GM08714 (cell line): ENCODE measurements around the gene CELSR1.

Source experiments
- H3K4me3 ChIP-seq: fragments of 200-500 bp; sonication (Bioruptor generic); 2 replicates; pipeline ENCODE4 v1.5.1; 2014; ENCODE audit warnings: mild to moderate bottlenecking, low read length, inconsistent platforms
- ZNF274 ChIP-seq: IDR thresholded peaks from 2 replicates; pipeline ENCODE4 v1.6.1; 2012; ENCODE audit warnings: mild to moderate bottlenecking, low read depth, low read length

The CELSR1 gene

DNA sequence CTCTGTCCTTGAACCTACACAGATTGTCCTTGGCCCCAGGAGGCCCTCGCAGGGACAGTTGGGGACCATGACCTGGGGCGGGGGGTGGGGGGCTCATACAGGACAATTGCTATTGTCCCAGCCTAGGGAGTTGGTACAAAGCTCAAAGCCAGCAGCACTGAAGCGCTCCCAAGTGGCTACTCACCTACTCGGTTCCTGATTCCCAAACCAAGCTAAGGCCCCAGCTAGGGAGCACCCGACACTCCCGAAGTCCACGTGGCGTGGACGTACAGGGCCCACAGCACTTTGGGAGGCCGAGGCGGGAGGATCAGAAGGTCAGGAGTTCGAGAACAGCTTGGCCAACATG, 80.6 kb downstream of the CELSR1 start:
- no peak overlapping the region for H3K4me3 ChIP-seq
- TF ChIP-seq ZNF274, result no peak

DNA sequence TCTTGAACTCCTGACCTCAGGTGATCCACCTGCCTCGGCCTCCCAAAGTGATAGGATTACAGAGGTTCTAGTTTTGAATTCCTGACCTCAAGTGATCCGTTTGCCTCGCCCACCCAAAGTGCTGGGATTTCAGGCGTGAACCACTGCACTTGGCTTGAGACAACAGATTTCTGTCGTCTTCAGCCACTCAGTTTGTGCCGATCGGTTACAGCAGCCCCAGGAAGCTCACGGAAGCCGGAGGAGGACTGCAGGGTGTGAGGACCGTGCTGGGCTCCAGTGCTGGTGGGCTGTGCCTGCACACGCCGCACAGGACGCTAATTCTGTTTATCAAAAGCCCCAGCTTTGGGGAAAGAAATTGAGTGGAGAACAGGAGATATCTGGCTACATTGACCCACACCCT, 82.0 kb downstream of the CELSR1 start:
- TF ChIP-seq ZNF274, result no peak

DNA sequence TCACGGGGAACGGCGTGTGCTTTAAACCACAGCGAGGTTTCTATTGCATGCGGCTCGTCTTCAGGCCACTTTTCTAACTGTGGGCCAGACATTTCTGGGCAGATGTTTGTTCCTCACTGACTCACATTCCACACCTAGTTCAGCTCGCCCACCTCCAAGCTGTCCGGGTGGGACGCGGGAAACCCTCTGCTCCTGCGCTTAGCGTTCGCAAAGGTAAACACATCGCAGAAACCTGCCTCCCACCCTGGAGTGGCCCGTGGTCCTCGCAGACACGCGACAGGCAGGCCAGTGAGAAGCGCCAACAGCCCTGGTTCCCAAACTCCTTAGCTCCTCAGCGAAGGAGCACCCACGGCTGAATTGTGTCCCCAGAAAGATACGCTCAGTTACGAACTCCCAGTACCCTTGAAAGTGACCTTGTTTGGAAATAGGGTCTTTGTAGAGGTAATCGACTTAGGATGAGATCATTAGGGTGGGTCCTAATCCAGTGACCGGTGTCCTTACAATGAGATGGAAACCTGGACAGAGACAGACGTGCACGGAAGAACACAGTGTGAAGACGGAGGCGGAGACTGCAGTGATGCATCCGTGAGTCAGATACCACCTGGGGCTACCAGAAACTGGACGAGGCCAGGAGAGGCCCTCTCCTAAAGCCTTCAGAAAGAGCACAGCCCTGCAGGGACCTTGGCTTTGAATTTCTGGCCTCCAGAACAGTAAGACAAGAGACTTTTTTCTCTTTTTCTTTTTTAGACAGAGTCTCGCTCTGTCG, 82.7 kb downstream of the CELSR1 start:
- H3K4me3 ChIP-seq, result no peak overlapping the region
- TF ChIP-seq ZNF274, result no peak

More for the DNA sequence above, 82.0 kb downstream of the CELSR1 start:
- no peak overlapping the region for H3K4me3 ChIP-seq

DNA sequence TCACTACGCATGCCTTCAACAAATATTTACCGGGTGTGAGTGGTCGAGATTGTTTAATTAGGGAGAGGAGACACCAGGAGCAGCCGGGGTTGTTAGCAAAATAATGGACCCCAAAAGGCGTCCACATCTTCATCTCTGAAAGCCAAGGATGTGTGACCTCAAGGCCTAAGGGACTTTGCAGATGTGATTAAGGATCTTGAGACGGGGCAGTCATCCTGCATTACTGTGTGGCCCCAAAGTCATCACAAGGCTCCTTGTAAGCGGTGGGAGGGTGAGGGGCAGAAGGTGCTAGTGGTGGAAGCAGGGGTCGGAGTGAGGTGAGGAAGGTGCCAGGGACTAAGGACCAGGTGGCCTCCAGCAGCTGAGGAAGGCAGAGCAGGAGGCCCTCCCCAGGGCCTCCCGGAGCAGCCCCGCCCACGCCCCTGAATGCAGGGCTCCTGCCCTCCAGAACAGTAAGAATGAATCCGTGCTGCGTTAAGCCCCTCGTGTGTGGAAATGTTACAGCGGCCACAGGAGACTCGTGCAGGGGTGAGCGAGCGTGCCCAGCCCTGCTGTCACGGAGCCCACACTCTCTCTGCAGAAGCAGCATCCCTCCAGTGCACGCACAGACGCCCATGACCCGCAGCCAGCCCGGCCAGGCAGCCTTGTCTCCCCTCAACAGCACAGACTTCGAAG, 83.5 kb downstream of the CELSR1 start:
- H3K4me3 ChIP-seq, result no peak overlapping the region
- no peak for TF ChIP-seq ZNF274

DNA sequence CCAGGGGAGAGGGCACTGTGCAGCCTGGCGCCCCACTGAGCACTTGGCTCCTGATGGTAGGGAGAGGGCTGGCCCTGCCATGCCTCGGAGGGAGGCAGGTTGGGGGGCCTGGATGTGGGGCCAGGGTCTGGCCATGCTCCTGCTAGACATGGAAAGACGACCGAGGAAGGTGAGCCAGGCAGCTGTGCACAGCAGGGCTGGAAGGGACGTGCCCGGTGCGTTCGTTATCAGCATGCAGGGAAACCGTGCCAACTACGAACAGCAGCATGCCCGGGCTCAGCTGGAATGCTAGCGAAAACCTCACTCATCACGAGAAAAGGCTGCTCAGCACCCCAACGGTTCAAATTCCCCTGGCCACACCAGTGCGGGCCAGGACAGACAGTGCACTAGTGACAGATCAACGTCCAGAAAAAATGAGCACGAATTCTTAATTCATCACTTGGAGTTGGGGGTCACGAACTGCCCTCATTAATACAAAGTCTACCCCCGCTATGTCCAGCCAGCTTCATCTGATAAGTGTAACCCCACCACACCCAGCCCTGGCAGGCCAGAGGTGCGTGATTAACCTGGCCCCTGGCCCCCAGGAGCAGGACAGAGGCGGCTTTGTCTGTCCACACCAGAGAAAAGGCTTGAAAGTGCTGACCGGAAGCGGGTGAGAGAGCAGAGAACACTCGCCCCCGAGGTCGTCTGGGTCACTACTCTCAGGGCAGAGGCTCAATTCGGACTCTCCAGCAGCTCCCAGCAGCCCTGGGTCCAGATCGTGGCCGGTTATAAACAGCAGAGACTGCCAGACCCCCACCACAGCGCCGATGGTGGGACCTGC, 84.2 kb downstream of the CELSR1 start:
- TF ChIP-seq ZNF274, result no peak
- H3K4me3 ChIP-seq, result no peak overlapping the region

DNA sequence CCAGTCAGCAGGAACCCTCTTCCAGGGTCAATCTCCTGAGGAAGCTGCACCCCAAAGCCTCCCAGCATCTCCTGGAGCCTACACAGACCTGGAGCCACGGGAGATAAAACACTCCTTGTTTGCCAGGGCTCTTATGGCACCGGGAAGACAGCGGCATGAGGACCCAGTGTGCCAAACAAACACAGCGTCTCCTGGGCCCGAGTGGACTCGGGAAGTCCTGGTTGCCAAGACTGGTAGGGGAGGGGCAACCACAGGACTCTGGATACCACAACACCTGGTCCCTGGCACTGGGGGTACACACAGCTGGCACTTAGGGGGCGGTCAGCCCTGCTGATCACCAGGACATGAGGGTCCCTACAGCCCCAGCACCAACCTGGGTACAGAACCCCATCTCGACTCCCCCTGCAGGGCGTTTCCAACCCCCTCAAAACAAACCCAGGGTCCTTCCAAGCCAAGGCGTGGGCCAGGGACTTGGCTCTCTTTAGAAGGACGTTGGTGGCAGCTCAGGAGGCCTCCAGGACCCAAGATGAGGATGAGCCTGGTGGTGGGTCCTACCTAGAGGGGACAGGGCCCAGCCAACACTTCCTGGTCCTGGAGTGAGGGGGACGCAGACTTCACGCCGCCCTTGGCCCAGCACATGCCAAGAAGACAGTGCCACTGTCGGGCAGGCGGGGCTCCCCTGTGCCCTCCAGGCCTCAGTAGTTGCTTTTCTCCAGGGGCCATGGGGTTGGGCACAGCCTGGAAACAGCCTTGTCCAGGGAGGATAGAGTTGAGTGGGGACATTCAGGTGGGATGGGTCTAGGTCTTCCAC, 85.0 kb downstream of the CELSR1 start:
- no peak for TF ChIP-seq ZNF274

DNA sequence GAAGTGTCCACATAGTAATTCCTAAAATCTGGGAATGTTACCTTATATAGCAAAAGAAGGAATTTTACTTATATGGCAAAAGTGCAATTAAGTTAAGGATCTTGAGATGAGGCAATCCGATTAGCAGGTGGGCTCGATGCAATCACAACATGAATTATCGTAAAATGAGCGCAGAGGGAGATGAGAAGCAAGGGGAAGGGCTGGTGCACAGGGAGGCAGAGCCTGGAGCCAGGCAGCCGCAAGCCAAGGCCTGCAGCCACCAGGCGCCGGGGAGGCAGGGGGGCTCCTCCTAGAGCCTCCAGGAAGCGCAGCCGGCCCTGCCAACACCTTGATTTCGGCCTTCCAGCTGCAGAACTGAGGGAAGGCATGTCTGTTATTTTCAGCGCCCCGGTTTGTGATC, 85.7 kb downstream of the CELSR1 start:
- no peak for TF ChIP-seq ZNF274
- no peak overlapping the region for H3K4me3 ChIP-seq

More for the DNA sequence above, 85.0 kb downstream of the CELSR1 start:
- H3K4me3 ChIP-seq, result no peak overlapping the region

DNA sequence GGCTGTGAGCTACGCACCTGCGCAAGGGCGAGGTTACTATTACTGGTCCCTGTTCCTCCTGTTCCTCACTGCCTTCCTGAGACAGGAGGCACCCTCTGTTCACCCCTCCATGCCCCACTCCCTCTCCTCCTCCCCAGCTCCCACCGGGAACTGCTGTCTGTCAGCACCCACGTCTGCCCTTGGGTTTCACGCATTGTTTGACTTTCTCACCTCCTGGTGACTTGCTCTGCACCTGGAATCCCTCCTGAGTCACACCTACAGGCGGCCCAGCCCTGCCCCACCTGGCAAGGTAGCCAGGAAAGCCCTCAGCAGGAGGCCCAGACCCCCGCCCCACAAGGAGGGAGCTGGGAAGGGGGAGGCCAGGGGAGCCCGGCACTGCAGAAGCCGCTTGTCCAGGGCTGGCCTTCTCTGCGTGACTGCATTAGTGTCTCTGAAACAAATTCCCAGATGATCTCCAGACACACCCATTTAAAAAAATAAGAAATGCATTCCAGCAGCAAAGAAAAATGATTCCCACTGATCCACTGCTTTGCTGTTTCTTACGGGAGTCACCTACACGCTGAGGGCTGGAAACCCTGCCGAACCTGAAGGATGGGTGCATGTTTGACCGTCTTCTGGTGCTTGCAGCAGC, 86.4 kb downstream of the CELSR1 start:
- TF ChIP-seq ZNF274, result no peak
- no peak overlapping the region for H3K4me3 ChIP-seq

DNA sequence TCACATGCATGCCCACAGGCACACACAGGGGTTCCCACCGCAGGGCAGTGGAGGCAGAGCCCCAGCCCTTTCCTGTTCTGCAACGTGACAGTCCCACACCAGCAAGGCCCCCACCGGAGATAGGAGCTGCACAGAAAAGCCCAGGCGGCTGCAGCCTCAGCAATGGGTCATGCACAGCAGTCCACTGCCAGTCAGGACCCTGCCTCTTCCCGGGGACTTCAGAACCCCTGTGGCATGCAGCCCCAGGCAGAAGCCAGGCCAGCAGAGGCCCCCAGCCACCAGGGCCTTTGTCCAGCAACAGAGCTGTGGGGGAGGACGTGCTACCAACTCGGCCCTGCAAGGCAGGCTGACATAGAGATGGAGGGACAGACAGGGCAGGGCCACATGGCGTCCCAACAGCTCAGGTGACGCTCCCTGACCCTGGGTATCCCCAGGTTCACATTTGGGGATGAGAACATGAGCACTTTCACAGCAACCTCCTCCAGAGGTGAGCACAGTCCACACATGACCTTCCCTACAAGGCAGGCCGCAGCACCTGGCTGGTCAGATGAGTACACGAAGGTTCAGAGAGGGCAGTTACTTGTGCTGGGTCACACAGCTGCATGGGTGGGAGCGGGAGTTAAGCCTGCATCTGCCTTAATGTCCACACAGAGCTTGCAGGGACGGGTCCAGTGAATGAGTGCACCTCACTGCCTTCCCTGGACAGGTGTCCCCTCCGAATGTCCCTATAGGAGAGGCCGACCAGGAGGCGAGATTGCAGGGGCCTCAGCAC, 87.3 kb downstream of the CELSR1 start:
- TF ChIP-seq ZNF274, result no peak

DNA sequence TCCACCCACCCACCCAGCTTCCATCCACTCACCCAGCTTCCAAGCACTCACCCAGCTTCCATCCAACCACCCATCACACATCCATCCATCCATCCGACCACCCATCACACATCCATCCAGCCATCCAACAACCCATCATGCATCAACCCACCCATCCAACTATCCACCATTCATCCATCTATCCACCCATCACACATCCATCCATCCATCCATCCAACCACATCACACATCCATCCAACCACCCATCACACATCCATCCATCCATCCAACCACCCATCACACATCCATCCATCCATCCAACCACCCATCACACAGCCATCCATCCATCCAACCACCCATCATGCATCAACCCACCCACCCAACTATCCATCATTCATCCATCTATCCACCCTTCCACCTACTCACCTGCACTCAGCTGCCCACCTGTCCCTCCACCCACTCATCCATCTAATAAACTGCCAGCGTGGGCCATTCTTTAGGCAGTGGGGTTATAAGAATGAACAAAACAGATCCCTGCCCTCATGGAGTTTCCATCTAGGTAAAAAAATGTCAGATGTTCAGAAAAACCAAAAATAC, 88.2 kb downstream of the CELSR1 start:
- no peak overlapping the region for H3K4me3 ChIP-seq
- no peak for TF ChIP-seq ZNF274

More for the DNA sequence above, 87.3 kb downstream of the CELSR1 start:
- no peak overlapping the region for H3K4me3 ChIP-seq

DNA sequence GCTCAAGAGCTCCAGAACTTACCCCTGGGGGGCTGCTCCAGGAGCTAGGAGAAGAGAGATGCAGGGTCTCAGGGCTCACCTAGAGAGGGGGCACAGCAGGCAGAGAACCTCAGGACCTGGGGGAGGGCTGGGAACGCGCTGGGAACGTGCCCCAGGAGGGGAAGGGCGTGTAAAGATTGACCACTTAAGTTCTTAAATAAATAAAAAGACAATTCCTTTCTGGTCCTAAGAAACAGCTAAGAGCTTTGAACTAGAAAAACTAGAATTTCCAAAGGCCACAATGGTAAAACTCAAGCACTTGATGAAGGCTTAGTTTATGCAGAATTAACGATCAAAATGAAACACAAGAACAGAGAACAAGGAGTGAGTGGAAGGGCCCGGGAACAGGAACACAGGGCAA, 89.1 kb downstream of the CELSR1 start:
- TF ChIP-seq ZNF274, result no peak
- H3K4me3 ChIP-seq, result no peak overlapping the region

DNA sequence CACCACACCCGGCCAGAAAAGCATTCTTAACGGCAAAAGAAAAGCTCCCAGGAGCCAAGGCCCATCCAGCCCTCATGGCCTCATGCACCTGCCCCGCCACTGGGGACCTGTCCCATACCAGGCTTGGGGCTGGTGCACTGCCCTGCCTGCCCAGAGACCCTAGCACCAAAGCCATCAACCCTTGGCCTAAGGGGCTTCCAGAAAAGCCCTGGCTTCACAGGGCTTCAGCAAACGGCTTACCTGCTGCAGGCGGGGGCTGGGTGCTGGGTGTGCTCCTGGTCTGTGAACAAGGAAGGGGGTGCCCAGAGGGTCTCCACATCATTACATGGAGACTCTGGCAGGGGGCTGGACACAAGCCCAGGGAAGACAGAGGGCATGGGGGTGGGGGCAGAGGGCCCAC, 89.5 kb downstream of the CELSR1 start:
- H3K4me3 ChIP-seq, result no peak overlapping the region
- TF ChIP-seq ZNF274, result no peak

DNA sequence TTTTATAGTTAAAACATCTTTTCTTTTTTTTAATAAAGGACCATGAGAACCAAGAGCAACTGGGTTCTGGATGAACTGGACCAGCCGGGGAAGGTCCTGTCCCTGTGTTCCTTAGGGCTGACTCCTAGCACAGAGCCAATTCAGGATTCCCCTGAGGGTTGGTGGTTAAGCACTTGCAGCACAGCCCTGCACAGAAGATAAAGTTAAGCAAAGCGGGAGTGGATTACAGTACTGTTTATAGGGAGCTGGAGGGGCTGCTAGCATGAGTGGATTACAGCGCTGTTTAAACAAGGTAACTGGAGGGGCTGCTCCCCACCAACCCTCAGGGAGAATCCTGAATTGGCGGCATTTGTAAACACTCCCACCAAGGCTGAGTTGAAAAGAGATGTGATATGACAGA, 90.6 kb downstream of the CELSR1 start:
- H3K4me3 ChIP-seq, result no peak overlapping the region
- TF ChIP-seq ZNF274, result no peak
